ENCODE measurements around the gene TOP2B. TPM values are rescaled to one million over a fixed set of nuclear protein-coding genes. Genes with fewer than 3 reads are reported as not detected.

Gene TOP2B
- polyA plus RNA-seq, 1 donor (not counting 4 experiments of a cell fraction or from before 2014, with no cell fraction given): 71.8 TPM

DNA sequence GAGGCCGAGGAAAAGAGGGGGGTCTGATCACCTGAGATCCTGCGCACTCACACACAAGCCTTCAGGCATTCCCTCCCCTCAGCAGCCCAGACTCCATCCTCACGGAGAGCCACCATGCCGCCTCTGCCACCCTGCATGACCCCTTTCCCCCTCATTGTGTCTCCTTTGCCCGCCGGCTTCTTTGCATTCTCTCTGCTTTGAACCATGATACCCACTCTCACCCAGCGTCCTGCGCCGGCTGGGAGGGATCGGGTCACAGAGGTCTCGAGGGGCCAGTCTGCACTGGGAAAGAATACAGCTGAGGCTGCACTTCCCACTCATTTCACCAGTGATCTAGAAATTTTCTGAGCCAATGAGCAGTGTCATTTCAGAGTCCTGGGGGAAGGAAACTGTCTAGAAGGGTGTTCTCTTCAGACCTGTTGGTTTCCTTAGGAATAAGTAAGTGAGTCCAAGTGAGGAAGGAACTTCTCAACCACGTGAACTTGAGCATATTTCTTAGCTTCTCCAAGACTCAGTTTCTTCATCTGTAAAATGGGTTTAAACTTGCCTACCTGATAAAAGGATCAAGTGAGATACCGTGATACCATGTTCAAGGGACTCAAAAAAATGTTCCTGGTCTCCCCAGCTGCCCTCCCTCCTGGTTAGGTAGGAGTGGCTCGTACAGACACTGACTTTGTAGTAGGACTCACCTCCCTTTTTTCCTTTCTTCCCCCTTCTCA, 96.7 kb downstream of the TOP2B start:
- TF ChIP-seq EZH2 (IDR thresholded peaks at IDR 0.05; ENCODE audit: low read length): no peak
- no peak overlapping the region for H3K4me2 ChIP-seq (ENCODE audit: control insufficient read depth, extremely low read depth, insufficient read depth, low read depth, low read length)
- H3K36me3 ChIP-seq (ENCODE audit: control insufficient read depth in 2 of 2, extremely low read depth in 1 of 2, insufficient read depth in 2 of 2, low read length in 2 of 2): no peaks in the 10 kb centered on the region
- H3K4me1 ChIP-seq (ENCODE audit: control insufficient read depth, extremely low read depth, insufficient read depth, low read length): no peaks in the 10 kb centered on the region
- no peaks in the 10 kb centered on the region for H3K27me3 ChIP-seq (ENCODE audit: control insufficient read depth, extremely low read depth, insufficient read depth, low read length)
- H4K20me1 ChIP-seq (ENCODE audit: control insufficient read depth, extremely low read depth, insufficient read depth, low read length): no peaks in the 10 kb centered on the region
- dilution Hi-C loops (cut with MboI; ENCODE audit: extremely low pct_ligation_motif_present, low sequenced_read_pairs): no loop called here
- no peaks in the 10 kb centered on the region for H3K9me1 ChIP-seq (ENCODE audit: control insufficient read depth, extremely low read depth, insufficient read depth, low read length)
- H3K9ac ChIP-seq (ENCODE audit: control insufficient read depth, extremely low read depth, insufficient read depth, low read length): no peak overlapping the region
- no peak overlapping the region for H2AFZ ChIP-seq (ENCODE audit: control insufficient read depth, low read length)
- FAIRE-seq (no peak), DNase-seq (ENCODE audit: low read depth, low spot score) (no peak)
- no peaks in the 10 kb centered on the region for H3K9me3 ChIP-seq (ENCODE audit: control insufficient read depth, low read depth, low read length)
- H3K4me3 ChIP-seq (ENCODE audit: control insufficient read depth in 2 of 3, extremely low read depth in 1 of 3, insufficient read depth in 2 of 3, low read depth in 1 of 3, low read length in 3 of 3): no peak overlapping the region
- H3K27ac ChIP-seq (ENCODE audit: control insufficient read depth, insufficient read depth, low read length): no peak overlapping the region
- H3K79me2 ChIP-seq (ENCODE audit: control insufficient read depth, insufficient read depth, low read length): no peaks in the 10 kb centered on the region

DNA sequence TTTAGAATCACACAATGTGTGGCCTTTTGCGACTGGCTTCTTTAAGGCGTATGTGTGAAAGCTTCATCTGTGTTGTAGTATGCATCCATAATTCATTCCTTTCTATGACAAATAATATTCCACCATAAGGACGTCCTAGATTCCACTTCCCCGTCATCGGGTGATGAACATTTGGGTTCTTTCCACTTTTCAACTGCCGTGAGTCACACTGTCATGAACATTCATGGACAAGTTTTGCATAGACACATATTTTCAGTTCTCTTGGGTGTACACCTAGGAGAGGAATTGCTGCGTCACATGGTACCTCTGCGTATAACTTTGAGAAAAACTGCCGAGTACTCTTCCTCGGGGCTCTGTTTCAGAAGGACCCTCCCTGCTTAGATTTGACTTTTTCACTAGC, 97.3 kb downstream of the TOP2B start:
- no peaks in the 10 kb centered on the region for H3K9me3 ChIP-seq (ENCODE audit: control insufficient read depth, low read depth, low read length)
- H3K4me3 ChIP-seq (ENCODE audit: control insufficient read depth in 2 of 3, extremely low read depth in 1 of 3, insufficient read depth in 2 of 3, low read depth in 1 of 3, low read length in 3 of 3): no peak overlapping the region
- H3K9me1 ChIP-seq (ENCODE audit: control insufficient read depth, extremely low read depth, insufficient read depth, low read length): no peaks in the 10 kb centered on the region
- TF ChIP-seq, protein P1, sequence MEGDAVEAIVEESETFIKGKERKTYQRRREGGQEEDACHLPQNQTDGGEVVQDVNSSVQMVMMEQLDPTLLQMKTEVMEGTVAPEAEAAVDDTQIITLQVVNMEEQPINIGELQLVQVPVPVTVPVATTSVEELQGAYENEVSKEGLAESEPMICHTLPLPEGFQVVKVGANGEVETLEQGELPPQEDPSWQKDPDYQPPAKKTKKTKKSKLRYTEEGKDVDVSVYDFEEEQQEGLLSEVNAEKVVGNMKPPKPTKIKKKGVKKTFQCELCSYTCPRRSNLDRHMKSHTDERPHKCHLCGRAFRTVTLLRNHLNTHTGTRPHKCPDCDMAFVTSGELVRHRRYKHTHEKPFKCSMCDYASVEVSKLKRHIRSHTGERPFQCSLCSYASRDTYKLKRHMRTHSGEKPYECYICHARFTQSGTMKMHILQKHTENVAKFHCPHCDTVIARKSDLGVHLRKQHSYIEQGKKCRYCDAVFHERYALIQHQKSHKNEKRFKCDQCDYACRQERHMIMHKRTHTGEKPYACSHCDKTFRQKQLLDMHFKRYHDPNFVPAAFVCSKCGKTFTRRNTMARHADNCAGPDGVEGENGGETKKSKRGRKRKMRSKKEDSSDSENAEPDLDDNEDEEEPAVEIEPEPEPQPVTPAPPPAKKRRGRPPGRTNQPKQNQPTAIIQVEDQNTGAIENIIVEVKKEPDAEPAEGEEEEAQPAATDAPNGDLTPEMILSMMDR (optimal IDR thresholded peaks at IDR 0.05 in 1 of 3, IDR thresholded peaks at IDR 0.05 in 1 of 3, conservative IDR thresholded peaks at IDR 0.05 in 1 of 3; ENCODE audit: extremely low read depth in 1 of 3, insufficient read depth in 2 of 3, low read length in 3 of 3): no peak
- no peak for TF ChIP-seq EZH2 (IDR thresholded peaks at IDR 0.05; ENCODE audit: low read length)
- no peak overlapping the region for H3K27ac ChIP-seq (ENCODE audit: control insufficient read depth, insufficient read depth, low read length)
- H4K20me1 ChIP-seq (ENCODE audit: control insufficient read depth, extremely low read depth, insufficient read depth, low read length): no peaks in the 10 kb centered on the region
- no peak overlapping the region for H3K4me2 ChIP-seq (ENCODE audit: control insufficient read depth, extremely low read depth, insufficient read depth, low read depth, low read length)
- no peaks in the 10 kb centered on the region for H3K4me1 ChIP-seq (ENCODE audit: control insufficient read depth, extremely low read depth, insufficient read depth, low read length)
- H3K27me3 ChIP-seq (ENCODE audit: control insufficient read depth, extremely low read depth, insufficient read depth, low read length): no peaks in the 10 kb centered on the region
- no peak overlapping the region for H3K9ac ChIP-seq (ENCODE audit: control insufficient read depth, extremely low read depth, insufficient read depth, low read length)
- dilution Hi-C loops (cut with MboI; ENCODE audit: extremely low pct_ligation_motif_present, low sequenced_read_pairs): no loop called here
- H3K79me2 ChIP-seq (ENCODE audit: control insufficient read depth, insufficient read depth, low read length): no peaks in the 10 kb centered on the region
- H3K36me3 ChIP-seq (ENCODE audit: control insufficient read depth in 2 of 2, extremely low read depth in 1 of 2, insufficient read depth in 2 of 2, low read length in 2 of 2): no peaks in the 10 kb centered on the region
- FAIRE-seq (no peak), DNase-seq (ENCODE audit: low read depth, low spot score) (no peak)
- H2AFZ ChIP-seq (ENCODE audit: control insufficient read depth, low read length): no peak overlapping the region
